SJSA1 (cell line): ENCODE measurements around the gene UQCR10. TPM values are rescaled to one million over a fixed set of nuclear protein-coding genes. Genes with fewer than 3 reads are reported as not detected.
"Not testable (repeated sequence)": the region's sequence is repeated elsewhere in the genome, so short reads cannot be mapped to it uniquely, and the experiment has no call there.

Experiments used
- DNase-seq, 2 experiments: peaks; one replicate each; pipeline ENCODE4 v3.0.0-alpha.2; 2015 to 2020; ENCODE audit warnings: low spot score in 2 of 2, low read depth in 1 of 2
- H3K27ac ChIP-seq: fragments of 250-450 bp; sonication (Bioruptor Pico); 2 replicates; pipeline ENCODE4 v1.5.1; 2020; ENCODE audit warnings: mild to moderate bottlenecking, moderate library complexity
- H3K27me3 ChIP-seq: fragments of 250-450 bp; sonication (Bioruptor Pico); replicated peaks from 2 replicates; pipeline ENCODE4 v1.5.1; 2020; ENCODE audit warnings: mild to moderate bottlenecking, moderate library complexity
- H3K36me3 ChIP-seq: fragments of 250-450 bp; sonication (Bioruptor Pico); 2 replicates; pipeline ENCODE4 v1.5.1; 2020; ENCODE audit warnings: mild to moderate bottlenecking
- H3K4me1 ChIP-seq: fragments of 250-450 bp; sonication (Bioruptor Pico); replicated peaks from 2 replicates; pipeline ENCODE4 v1.6.1; 2021; ENCODE audit warnings: mild to moderate bottlenecking
- H3K4me3 ChIP-seq: fragments of 250-450 bp; sonication (Bioruptor Pico); 2 replicates; pipeline ENCODE4 v1.5.1; 2020; ENCODE audit warnings: mild to moderate bottlenecking
- H3K9me3 ChIP-seq: fragments of 250-450 bp; sonication (Bioruptor Pico); replicated peaks from 2 replicates; pipeline ENCODE4 v1.5.1; 2020; ENCODE audit warnings: mild to moderate bottlenecking
- total RNA-seq: library from RNA; depleted of rRNA; stranded (reverse); fragments of >200 nt; shearing (Covaris generic); gene quantifications from 2 replicates; pipeline ENCODE4 v1.2.3, GENCODE V29; 2014

Gene UQCR10
- total RNA-seq, 1 experiment from 2014 or later = 150 TPM

DNA sequence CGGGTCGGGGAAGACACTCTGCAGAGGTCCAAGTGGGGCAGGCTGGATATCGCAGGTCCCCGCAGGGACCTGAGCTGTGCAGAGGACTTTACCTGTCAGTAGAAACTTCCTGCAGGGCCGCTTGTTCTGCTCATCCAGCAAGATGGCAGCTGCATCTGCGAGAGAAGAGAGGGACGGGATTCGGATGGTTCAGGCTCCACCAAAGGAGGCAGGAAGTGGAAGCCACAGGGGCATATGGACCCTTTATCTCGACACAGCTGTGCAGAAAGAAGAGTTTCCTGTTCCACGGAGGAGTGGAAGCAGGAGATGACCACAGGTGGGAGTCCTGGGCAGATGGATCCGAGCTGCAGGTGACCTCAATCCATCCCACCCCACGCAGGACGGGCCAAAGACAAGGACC lies 24.8 kb upstream of the UQCR10 start:
- H3K4me1 ChIP-seq = no peaks in the 10 kb centered on the region
- no peaks in the 10 kb centered on the region for H3K9me3 ChIP-seq
- H3K36me3 ChIP-seq = peaks cover 12% of the 10 kb centered on the region
- no peak overlapping the region for H3K27ac ChIP-seq
- no peaks in the 10 kb centered on the region for H3K27me3 ChIP-seq
- no peak overlapping the region for H3K4me3 ChIP-seq
- no peak for DNase-seq

- no peaks in the 10 kb centered on the region for H3K9me3 ChIP-seq
- no peak for DNase-seq
- H3K27ac ChIP-seq = no peak overlapping the region
These were observed 22.3 kb upstream of the UQCR10 start for GRCh38 chr22:29744902-29745301.

GRCh38 chr22:29747832-29748231 lies 19.3 kb upstream of the UQCR10 start:
- no peak overlapping the region for H3K4me3 ChIP-seq
- no peaks in the 10 kb centered on the region for H3K27me3 ChIP-seq
- DNase-seq = no peak
- no peaks in the 10 kb centered on the region for H3K9me3 ChIP-seq
- H3K36me3 ChIP-seq = peaks cover 17% of the 10 kb centered on the region
- H3K4me1 ChIP-seq = no peaks in the 10 kb centered on the region
- H3K27ac ChIP-seq = no peak overlapping the region

More at GRCh38 chr22:29744902-29745301, 22.3 kb upstream of the UQCR10 start:
- Histone ChIP-seq H3K36me3 (peaks cover 14% of the 10 kb centered on the region), H3K4me3 (no peak overlapping the region), H3K27me3 (no peaks in the 10 kb centered on the region), H3K4me1 (no peaks in the 10 kb centered on the region)

- Histone ChIP-seq H3K4me3 (no peak overlapping the region), H3K4me1 (no peaks in the 10 kb centered on the region), H3K36me3 (peaks cover 17% of the 10 kb centered on the region), H3K27ac (no peak overlapping the region), H3K9me3 (no peaks in the 10 kb centered on the region), H3K27me3 (no peaks in the 10 kb centered on the region)
- peak in 1 of 2 experiments; percentile 37 for DNase-seq
These were observed 18.8 kb upstream of the UQCR10 start for GRCh38 chr22:29748248-29748893.

- Histone ChIP-seq H3K9me3 (no peaks in the 10 kb centered on the region), H3K27me3 (no peaks in the 10 kb centered on the region), H3K4me3 (no peak overlapping the region), H3K27ac (no peak overlapping the region), H3K4me1 (no peaks in the 10 kb centered on the region), H3K36me3 (peaks cover 17% of the 10 kb centered on the region)
- DNase-seq = no peak
These were observed 17.1 kb upstream of the UQCR10 start for GRCh38 chr22:29750029-29750428.

DNA sequence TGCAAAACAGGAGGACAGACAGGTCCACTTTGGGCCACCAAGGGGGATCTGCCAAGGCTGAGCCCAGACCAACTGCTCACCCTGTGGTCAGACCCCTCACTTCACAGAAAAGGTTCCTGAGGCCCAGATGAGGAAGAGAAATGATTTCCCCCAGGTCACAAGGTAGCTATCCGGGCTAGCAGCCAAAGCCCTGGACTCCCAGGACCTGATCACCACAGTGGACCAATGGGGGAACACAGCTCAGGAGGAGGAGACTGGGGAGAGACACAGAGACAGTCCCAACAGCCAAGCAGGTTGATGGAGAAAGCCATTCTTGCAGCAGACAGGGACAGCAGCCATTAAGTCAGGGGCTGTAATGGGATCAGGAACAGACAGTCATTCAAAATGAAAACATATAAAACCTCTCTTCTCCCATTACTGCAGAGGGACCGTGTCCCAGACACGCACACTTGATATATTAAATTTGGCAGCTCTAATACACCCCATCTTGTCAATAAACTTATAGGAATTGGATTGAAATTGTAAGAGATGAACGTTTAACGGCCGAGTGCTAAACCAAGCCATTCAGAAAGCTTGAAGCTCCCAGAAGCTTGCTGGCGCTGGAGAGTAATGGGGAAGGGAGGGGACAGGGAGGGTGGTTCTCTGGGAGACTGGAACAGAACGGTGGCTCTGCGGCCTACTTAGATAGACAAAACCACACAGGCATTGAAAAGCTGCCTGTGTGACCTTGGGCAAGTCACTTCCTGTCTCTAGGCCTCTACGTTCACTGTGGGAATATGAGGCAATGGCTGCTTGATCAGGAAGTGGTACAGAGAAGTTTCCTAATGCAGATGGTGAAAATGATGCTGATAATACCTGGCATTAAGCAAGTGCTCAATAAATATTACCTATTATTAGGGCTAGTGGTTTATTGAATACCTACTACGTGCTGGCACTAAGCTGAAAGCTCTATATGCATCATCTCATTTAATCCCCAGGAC lies 16.3 kb upstream of the UQCR10 start:
- Histone ChIP-seq H3K27ac (no peak overlapping the region), H3K27me3 (no peaks in the 10 kb centered on the region), H3K9me3 (no peaks in the 10 kb centered on the region), H3K36me3 (peaks cover 13% of the 10 kb centered on the region), H3K4me3 (no peak overlapping the region), H3K4me1 (no peaks in the 10 kb centered on the region)
- no peak for DNase-seq

- no peaks in the 10 kb centered on the region for H3K9me3 ChIP-seq
- no peak overlapping the region for H3K27ac ChIP-seq
- H3K36me3 ChIP-seq = peaks cover 13% of the 10 kb centered on the region
- DNase-seq = no peak
- peaks cover 6% of the 10 kb centered on the region for H3K4me1 ChIP-seq
- no peak overlapping the region for H3K4me3 ChIP-seq
- H3K27me3 ChIP-seq = no peaks in the 10 kb centered on the region
These were observed 15.5 kb upstream of the UQCR10 start for GRCh38 chr22:29751669-29752068.

DNA sequence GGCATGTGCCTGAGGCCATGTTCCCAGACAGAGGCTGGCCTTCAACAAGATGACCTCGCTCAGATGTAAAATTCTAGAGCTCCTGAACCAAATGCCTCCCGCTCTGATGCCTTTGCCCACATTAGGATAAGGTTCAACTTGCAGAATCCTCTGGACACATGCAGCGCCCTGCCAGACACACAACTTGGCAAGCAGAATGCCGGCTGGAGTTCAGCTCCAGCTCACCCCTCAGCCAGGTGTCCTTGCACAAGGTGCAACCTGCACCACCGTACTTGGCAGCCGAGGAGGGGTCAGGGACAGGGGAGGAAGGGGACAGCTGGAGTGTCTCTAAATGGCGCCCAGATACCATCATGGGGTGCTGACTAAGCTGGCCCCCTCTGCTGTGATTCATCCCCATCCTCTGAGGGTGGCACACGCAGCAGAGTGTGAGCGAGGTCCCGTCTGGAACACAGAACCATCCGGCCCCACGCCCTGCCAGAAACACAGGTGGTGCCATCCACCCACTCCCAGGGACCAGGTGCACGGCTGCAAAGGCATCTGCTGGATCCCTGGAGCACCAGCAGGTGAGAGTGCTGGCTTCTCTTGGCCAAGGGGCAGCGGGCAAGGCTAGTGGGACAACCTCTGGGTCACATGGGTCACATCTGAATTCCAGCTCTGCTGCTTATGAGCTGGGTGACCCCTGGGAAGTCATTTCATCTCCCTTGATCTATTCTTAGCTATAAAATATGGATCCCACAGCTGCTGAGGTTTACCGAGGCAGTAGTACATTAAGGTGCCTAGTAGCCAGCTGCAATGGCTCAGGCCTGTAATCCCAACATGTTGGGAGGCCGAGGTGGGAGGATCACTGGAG lies 13.1 kb upstream of the UQCR10 start:
- Histone ChIP-seq H3K4me3 (no peak overlapping the region), H3K27ac (no peak overlapping the region), H3K9me3 (no peaks in the 10 kb centered on the region), H3K4me1 (peaks cover 22% of the 10 kb centered on the region), H3K36me3 (peaks cover 4% of the 10 kb centered on the region), H3K27me3 (no peaks in the 10 kb centered on the region)
- DNase-seq = no peak

- DNase-seq, H3K27me3 ChIP-seq, H3K4me3 ChIP-seq, H3K9me3 ChIP-seq, H3K27ac ChIP-seq, H3K36me3 ChIP-seq: not testable (repeated sequence)
- peaks cover 30% of the 10 kb centered on the region for H3K4me1 ChIP-seq
These were observed 12.3 kb upstream of the UQCR10 start for GRCh38 chr22:29754658-29755395.

DNA sequence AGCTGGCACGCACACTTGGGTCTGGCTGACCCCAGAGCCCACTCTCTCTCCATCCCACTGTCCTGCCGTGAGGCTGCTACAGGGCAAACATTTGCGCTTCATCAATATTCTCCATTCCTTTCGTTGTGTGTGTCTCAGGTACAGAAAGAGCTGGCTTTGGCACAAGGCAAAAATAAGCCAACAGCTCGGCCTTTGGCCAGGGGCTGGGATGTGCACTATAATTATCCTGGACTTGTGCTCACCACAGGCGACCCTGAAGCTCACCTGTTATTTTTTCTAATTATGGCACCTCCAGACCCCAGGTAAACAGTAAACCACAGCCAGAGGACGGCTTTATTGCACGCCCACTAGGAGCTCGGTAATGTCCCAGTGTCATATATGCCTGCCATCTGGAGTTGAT lies 11.3 kb upstream of the UQCR10 start:
- DNase-seq = no peak
- Histone ChIP-seq H3K27me3 (no peaks in the 10 kb centered on the region), H3K4me1 (peaks cover 30% of the 10 kb centered on the region)

GRCh38 chr22:29756341-29756740 lies 10.8 kb upstream of the UQCR10 start:
- Histone ChIP-seq H3K4me3 (no peak overlapping the region), H3K9me3 (no peaks in the 10 kb centered on the region), H3K4me1 (peaks cover 30% of the 10 kb centered on the region), H3K27me3 (no peaks in the 10 kb centered on the region), H3K27ac (no peak overlapping the region), H3K36me3 (no peaks in the 10 kb centered on the region; the same call in 1 of the 2 replicates)
- no peak for DNase-seq

More for the DNA sequence above, 11.3 kb upstream of the UQCR10 start:
- Histone ChIP-seq H3K36me3 (no peaks in the 10 kb centered on the region; the same call in 1 of the 2 replicates), H3K4me3 (no peak overlapping the region), H3K27ac (no peak overlapping the region), H3K9me3 (no peaks in the 10 kb centered on the region)

GRCh38 chr22:29757096-29757495 lies 10.1 kb upstream of the UQCR10 start:
- Histone ChIP-seq H3K27me3 (no peaks in the 10 kb centered on the region), H3K36me3 (no peaks in the 10 kb centered on the region; the same call in 1 of the 2 replicates), H3K27ac (no peak overlapping the region), H3K9me3 (no peaks in the 10 kb centered on the region), H3K4me1 (peaks cover 30% of the 10 kb centered on the region), H3K4me3 (no peak overlapping the region)
- DNase-seq = no peak

- peak in 1 of 2 experiments; percentile 53 for DNase-seq
- no peak overlapping the region for H3K4me3 ChIP-seq
- no peak overlapping the region for H3K27ac ChIP-seq
These were observed 9.0 kb upstream of the UQCR10 start for GRCh38 chr22:29758068-29758622.

More at GRCh38 chr22:29758068-29758622, 9.0 kb upstream of the UQCR10 start:
- no peaks in the 10 kb centered on the region; the same call in 1 of the 2 replicates for H3K36me3 ChIP-seq
- H3K9me3 ChIP-seq = no peaks in the 10 kb centered on the region
- peaks cover 30% of the 10 kb centered on the region for H3K4me1 ChIP-seq
- no peaks in the 10 kb centered on the region for H3K27me3 ChIP-seq
